Measurements from ENCODE around the gene CDH13.

Gene CDH13

DNA sequence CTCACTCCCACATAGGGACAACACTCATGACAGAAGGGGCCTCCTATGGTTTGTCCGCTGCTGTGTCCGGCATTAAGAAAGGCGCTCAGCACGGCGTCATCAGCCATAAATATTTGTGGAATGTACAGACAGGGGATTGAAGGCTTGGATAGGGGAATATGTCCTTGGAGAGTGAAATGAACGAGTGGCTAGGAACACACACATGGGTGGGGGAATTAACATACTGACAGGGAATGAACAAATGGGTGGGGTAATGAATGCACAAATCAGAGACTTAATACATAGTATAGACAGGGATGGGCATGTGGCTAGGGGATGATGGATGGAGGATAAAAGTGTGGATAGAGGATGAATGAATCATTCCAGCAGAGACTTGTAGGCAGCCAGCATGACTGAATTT is 1027.0 kb downstream of the CDH13 start:
- no peak for FAIRE-seq

DNA sequence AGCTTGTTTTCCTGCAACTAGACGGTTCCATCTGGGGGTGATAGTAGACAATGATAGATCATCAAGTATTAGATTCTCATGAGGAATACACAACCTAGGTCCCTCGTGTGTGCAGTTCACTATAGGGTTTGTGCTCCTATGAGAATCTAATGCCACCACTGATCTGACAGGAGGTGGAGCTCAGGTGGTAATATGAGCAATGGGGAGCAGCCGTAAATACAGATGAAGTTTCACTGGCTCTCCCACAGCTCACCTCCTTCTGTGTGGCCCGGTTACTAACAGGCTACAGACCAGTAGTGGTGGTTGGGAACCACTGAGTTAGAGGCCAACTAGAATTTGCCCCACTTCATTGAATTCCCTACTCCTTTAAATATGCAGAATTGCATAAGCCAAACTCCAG is 1033.5 kb downstream of the CDH13 start:
- no peak for FAIRE-seq

DNA sequence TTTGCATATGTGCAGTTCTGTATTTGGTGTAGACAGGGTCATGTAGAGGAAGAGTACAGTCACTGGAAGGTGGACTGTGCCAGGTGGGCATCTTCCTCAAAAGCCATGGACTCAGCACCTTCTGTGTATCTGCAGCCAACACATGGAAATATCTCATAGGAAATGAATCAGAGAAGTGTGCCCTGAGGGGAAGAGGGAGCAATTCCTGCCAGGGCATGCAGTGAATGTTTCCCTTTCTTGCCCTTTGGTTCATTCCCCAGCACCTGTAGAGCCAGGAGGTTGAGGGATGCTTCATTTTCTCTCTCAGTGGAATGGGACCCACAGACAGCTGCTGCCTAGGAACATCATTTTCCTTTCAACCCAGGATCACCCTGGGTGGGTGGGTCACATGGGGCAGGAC is 1034.9 kb downstream of the CDH13 start:
- no peak for FAIRE-seq

DNA sequence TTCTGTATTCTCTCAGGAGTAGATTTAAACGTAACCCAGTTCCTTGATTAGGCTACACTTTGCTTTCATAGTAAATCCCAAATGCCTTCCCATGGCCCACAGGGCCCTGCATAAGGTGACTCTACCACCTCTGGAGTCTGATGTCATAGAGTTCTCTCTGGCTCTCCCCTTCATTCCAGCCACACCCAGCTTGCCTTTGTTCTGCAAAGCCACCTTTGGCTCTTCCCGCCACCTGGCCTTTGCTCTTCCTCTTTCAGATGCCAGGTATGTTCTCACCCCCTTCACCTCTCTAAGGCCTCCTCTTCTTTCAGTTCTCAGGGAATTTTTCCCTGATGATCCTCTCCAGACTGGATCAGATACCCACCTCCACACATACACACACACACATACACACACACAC is 1039.7 kb downstream of the CDH13 start:
- no peak for FAIRE-seq

DNA sequence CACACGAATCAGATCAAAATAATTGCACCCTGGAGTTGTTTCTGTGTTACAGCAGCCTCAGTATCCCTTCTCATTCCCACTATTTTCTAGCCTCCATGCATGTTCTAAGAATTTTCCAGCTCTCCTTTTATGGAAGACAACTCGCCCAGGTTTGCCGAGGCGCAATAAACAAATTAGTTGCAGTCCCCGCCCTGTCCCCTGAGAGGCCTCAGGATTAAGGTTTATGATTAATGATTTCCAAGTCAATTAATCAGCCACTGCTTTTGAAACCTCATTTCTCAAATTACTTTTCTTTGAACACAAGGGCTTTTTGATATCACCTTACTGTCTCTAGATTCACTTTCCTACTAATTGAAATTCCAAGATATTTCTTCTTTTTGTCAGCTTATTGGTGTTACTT is 1042.7 kb downstream of the CDH13 start:
- no peak for FAIRE-seq

DNA sequence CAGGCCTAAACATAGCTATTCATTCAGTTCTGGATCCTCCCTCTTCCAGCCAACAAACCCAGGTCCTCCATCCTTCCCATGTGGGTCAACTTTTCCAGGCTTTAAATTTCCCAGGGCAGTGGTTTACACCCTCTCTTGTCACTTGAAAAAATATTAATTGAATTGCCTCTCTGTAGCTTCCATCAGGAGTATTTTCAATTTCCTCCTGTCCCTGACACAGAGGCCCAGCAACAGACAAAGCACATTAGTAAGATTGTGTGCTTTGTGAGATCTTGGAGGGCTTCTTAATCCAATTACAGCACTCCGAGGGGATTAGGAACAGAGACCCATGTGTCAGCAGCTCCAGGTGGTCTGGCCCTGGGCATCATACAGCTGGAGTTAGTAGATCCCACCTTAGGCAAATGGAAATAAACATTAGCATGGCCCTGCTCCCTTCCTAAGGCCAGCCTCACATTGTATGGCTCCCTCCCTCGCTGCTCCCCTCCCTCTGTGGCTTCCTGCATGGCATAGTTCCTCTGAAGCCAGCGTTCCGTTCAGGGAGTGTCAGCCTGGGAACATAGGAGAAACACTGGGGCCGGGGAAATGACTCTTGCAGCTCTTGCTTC is 1048.3 kb downstream of the CDH13 start:
- FAIRE-seq = no peak

DNA sequence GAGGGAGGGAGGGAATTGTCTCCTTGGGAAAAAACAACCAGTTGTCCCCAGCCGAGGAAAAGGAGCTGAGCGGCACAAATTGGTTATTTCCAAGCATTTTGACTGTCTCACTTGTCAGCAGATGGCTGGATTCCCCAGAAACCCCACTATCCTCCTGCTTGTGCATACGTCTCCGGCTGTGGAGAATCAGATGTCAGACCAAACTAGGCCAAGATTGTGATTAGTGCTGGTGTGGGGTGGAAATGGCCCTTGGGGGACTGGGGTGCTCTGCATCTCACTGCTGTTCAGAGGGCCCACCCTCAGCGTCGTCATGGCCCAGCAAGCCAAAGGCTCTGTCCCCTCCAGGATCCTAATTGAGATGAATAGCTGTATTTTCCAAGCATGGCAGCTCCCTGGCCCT is 1049.3 kb downstream of the CDH13 start:
- no peak for FAIRE-seq

DNA sequence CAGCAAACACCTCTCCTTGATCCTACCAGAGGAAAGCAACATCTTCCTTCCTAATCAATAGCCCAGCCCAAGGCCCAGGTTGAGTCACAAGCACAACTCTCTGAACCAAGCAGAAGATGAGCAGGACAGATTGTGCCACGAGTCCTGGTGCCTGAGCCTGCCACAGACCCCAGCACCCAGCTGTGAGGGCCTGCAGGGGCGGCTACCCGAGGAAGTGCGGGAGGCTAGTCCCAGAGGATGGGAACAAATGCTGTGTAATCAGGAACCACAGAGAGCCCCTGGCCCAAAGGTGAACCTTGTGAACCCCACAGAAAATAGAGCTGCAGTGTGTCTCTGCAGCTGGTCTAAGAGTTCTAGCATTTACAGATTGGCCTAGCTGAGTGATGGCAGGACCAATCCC is 1054.2 kb downstream of the CDH13 start:
- no peak for FAIRE-seq

DNA sequence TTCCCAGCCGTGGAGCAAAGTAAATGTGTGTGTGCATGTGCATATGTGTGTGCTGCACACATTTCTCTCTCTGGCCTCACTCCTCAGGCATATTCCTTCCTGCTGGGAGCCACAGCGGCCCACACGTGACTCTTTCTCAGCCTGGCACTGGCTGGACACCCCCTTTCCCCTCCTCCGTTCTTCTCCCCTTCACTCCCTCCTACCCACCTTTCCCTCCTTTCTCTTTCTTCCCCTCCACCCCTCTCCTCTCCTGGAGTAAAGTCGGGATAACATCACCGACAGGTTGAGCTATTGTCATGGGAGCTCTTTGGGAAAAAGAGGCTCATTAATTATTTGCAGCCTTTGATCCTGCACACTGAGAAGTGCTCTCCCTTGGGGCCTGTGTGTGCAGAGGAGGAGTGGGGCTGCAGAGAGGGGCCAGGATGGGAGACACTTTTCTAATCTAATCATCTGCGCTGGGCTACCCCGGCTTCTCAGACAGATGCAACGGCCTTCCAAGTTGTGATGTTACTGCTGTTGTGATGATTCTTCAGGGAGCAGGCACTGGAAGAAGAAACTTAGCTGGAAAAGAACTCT is 1054.7 kb downstream of the CDH13 start:
- FAIRE-seq = no peak

DNA sequence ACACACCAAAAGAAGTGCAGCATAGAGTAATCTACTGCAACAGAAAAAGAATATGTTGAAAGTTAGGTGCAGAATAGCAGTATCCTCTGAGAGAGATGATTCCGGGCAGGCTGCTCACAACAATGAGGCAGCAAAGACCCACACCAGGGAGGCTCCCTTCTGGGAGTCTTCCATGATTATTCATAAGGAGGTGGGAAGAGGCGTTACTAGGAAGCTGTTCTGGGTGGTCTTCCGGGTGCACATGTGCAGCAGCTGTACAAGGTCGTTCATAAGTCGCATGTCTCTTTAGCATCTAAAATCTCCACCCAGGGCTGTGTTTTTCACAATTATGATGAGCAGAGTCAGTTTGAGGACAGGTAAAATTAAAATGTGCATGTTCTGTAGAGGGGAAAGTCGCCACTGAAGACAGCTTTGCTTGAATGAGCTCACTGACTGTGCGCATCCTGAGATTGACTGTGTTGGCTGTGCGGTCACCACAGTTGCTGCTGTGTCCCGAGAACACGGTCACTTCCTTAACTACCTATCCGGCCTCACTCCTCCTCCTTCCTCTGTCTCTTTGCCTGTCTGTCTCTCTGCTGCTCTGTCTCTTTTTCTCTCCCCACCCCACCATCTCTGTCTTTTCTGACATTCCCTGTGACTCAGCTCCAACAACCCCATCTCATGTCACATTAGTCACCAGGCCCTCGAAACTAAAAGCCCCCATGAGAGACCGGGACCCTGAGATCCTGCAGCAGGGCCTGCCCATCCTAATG is 1055.5 kb downstream of the CDH13 start:
- no peak for FAIRE-seq

DNA sequence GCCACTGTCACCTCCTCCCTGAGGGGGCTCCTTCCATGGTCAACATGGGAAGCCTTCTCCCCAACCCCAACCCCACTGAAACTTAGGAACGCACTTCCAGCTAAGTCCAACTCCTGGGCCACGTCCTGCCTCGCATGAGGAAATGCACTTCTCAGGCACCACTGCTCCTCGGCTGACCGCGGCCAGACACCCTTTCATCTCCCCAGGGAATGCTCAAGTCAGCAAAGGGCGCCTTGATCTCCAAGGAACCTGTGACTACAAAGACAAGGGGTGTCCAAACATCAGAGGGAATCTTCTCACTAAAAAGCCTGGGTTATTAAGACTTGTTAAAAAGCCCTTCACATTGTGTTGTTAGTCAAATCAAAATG is 1056.1 kb downstream of the CDH13 start:
- no peak for FAIRE-seq

DNA sequence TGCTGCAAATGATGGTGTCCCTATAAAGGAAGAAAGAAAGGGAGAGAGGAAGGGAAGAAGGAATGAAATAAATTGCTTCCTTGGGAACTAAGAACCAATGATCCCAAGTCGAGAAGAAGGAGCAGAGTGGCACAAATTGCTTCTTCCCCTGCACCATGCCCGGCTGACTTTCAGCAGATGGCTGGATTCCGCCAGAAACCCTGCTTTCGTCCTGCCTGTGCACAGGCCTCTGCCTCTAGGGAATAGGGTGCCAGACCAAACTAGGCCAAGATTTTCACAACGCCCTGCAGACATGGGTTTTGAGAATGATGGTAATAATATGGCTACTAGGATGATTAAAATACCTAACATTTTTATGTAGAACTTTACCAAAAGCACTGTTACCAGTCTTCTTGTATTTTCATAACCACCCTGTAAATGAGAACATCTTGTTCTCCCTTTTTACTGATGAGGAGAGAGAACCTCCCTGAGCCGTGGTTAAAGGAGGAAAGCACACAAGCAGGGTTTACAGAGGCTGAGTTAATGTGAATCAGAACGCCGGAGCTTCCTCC is 1058.9 kb downstream of the CDH13 start:
- FAIRE-seq = no peak

DNA sequence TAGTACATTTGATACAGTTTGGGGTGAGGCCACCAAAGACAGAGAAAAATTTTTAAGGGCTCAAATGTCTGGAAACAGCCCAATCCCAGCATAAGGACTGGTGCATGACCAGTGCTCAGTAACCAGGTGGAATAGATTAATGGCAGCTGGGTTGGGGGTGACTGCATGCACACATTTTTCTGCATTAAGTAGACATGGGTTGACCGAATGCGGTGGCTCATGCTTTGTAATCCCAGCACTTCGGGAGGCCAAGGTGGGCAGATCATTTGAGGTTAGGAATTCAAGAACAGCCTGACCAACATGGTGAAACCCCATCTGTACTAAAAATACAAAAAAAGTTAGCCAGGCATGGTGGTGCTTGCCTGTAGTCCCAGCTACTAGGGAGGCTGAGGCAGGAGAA is 1060.0 kb downstream of the CDH13 start:
- no peak for FAIRE-seq

DNA sequence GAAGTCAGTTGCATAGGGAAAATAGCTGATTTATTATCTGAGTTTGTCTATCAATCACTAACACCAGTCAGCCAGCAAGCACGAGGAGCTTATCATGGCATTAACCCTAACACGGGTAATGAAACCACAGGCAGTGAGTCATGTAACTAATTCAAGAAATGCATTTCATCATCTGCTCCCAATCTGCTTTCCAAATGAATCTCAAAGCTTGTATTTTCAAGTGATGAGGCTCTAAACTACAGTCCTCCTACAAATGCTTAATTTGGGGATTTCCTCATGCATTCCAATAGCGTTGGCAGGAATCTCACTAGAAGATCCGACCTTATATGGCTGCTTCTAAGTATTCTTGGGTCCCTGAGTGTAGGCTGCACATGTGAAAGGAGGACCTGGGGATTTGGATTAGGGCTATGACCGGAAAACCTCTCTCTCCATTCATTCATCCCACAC is 1062.6 kb downstream of the CDH13 start:
- FAIRE-seq = no peak

DNA sequence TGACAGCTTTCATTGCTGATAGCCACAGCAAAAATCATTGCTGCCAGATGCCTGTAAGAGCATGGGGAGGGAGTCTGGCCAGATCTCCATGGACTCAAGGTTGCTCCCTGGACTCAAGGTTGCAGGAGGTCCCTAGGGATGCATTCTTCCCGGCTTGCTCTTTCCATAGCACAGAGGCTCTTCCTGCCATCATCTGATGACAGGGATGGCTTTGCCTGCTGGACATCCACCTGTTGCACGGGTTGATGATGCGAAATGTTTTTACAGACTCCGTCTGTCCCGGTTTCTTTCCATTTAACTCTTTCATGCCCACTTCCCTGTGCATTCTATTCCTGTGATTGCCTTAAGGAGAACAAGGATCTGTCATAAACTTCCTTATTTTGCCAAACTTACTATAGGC is 1065.5 kb downstream of the CDH13 start:
- FAIRE-seq = no peak

DNA sequence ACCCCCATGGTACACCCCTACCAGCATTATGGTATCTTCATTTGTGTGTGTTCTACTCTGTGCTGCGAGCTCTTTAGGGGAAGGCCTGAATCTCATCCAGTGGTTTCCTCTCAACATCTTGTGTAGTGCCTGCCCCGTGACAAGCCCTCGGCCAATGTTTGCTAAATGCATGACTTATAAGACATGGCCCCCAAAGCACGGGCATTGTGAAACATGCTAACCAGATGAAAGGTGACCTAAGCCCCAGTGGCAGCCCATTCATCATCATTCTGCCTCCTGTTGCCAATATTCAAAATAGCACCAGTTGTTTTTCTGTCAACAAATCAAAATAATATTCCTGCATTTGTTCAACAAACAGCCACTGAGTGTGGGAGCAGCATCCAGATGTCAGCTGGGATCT is 1072.2 kb downstream of the CDH13 start:
- FAIRE-seq = no peak

DNA sequence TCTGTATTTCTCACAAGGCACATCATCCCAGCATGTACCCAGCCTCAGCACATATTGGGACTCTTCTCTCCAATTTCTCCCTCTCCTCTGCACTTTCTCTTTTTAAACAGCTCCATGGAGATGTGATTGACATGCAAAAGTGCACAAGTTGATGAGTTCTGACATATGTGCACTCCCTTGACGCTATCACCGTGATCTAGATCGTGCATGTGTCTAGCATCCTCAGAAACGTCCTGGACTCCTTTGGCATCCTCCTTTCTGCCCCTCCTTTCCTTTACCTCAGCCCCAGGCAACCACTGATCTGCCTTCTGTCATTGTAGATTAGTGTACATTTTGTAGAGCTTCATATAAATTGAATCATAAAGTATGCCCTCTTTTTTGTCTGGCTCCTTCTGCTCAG is 1073.0 kb downstream of the CDH13 start:
- FAIRE-seq = no peak

DNA sequence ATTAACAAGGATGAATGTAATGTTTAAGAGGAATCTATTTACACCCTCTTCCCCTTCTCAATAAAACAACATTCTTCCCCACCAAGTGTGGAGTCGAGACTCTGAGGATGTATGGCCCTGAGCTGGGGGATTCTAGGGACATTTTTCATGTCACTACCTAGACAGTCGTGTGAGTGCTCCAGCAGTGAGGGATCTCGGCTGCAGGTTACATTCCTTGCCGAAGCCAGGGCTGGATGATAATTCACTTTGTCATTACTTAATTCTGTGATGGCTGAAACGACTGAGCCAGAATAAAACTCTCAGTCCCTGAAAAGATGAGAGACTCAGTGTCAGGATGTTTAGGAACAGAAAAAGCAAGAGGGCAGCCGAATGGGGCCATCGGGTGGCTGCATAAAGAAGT is 1074.1 kb downstream of the CDH13 start:
- no peak for FAIRE-seq

DNA sequence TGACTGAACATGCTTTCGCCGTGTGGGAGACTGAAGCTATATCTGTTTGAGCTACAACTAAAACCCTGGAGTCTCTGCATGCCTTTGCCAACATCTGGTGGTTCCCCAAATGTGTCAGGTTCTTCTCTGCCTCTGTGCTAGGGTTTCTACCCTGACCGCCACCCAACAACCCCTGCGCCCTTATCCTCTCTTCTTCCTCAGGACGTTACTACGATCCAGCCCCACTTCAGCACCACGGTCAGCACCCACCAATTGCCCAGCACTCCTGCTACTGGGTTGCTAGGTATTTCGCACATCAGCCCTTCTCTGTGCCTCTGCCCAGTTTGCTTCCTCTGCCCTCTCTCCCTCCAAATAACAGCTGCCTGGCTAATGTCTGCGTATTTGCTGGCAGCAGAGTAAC is 1074.7 kb downstream of the CDH13 start:
- no peak for FAIRE-seq

DNA sequence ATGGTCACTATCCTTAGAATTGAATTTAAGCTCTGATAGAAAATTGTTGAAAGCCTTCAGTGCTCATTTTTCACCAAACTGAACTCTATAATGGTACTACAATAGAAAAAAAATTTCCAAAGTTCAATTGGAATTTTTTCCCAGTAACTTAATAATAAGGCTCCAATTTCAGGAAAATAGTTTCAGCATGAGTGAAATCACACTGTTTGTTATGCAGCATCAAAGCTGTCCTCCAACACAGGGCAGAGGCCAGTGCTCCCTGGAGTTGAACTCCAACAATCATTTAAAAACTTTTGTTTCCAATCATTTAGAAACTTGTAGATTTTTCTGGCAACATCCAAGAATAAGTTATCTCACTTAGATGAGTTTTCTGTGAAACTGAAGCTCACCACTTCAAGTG is 1077.9 kb downstream of the CDH13 start:
- FAIRE-seq = no peak

DNA sequence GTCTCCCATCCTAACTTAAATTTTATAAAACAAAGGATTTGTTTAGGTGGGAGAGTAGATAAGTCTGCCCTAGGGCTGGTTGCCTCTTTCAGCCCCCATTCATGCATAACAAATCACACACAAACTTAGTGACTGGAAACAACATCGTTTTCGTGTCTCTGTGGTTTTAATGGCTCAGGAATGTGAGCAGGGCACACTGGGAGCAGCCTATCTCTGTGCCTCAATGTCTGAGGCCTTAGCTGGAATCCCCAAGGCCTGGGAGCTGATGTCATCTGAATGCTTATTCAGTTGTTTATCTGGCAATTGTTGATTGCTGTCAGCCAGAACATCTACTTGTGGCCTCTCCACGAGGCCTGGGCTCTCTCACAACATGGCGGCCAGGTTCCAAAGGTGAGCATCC is 1079.1 kb downstream of the CDH13 start:
- FAIRE-seq = no peak

DNA sequence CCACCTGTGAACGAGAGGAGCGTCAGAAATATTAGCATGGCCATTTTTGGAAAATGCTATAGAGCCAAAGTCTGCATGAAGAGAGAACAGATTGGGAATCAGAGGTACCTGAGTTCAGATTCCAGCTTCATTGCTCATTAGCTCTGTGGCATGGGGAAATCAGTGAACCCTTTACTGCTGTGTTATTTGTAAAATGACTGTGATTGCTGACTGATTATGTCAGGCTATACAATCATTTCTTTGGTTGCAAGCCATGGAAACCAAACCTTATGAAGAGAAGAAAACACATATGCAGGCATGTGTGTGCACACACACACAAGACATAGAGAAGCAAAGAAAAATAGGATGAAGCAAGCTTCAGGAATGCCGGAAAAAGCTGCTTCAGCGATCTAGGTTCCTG is 1079.6 kb downstream of the CDH13 start:
- no peak for FAIRE-seq

DNA sequence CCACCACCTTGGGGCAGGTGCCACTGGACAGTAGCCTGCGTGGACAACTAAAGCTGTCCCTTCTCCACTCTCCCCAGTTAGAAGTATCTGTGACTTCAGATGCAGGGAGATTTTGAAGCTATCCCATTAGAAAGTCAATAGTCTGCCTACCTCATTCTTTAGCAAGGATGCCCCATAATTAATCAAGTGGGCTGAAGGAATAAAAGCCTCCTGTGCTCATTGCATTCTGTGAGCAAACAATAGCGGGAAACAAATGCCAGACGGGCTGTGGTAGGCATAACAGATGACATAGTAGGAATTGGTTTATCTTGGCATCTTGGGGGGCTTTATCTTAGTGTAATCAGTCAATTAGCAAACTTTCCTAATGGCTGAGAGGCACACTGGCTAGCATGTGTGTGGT is 1084.3 kb downstream of the CDH13 start:
- FAIRE-seq = no peak

DNA sequence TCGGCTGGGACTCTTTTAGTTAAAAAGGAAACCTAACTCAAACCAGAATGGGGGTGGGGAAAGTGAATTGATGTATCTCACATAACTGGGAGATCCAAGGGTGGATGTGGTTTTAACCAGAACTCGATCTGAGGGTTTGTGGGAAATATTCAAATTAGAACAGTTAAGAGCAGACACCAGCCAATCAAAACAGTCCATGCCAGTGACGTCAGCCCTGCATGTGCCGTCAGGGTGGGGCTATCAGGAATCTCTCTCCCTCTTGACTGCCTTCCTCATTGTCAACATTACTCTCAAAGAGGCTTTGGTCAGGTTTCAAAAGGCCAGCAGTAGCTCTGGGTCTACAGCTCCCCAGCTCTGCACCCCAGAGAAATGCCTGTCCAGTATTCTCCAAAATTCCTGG is 1086.8 kb downstream of the CDH13 start:
- no peak for FAIRE-seq
